AG04449 (cell line): ENCODE data around the gene CDK4.

Source experiments
- CTCF ChIA-PET: fragments of 350-600 bp; formaldehyde crosslinking; extraction: SDS; loops from one replicate; lab custom pipeline; 2021; ENCODE audit warnings: antibody characterized with exemption; lab: Yijun Ruan, JAX
- POLR2A ChIA-PET: fragments of 400-600, 350-600 bp; formaldehyde crosslinking; extraction: SDS; loops from one replicate; lab custom pipeline; 2020; ENCODE audit warnings: antibody characterized with exemption, inconsistent platforms; lab: Yijun Ruan, JAX
- DNase-seq: peaks from one replicate; pipeline ENCODE4 v3.0.0-alpha.2; 2010; ENCODE audit warnings: low read depth, low spot score
- H3K4me3 ChIP-seq: 2 replicates; pipeline ENCODE4 v1.5.1; 2011; ENCODE audit warnings: low read depth, mild to moderate bottlenecking, control low read depth, low read length
- TF ChIP-seq, protein P1 (sequence below): IDR thresholded peaks from one replicate; pipeline ENCODE4 v1.5.1; 2011; ENCODE audit warnings: mild to moderate bottlenecking, moderate library complexity, low read length, control low read depth, inconsistent platforms; ENCODE audit not compliant: insufficient read depth; ENCODE audit errors: missing control alignments

Gene CDK4

DNA sequence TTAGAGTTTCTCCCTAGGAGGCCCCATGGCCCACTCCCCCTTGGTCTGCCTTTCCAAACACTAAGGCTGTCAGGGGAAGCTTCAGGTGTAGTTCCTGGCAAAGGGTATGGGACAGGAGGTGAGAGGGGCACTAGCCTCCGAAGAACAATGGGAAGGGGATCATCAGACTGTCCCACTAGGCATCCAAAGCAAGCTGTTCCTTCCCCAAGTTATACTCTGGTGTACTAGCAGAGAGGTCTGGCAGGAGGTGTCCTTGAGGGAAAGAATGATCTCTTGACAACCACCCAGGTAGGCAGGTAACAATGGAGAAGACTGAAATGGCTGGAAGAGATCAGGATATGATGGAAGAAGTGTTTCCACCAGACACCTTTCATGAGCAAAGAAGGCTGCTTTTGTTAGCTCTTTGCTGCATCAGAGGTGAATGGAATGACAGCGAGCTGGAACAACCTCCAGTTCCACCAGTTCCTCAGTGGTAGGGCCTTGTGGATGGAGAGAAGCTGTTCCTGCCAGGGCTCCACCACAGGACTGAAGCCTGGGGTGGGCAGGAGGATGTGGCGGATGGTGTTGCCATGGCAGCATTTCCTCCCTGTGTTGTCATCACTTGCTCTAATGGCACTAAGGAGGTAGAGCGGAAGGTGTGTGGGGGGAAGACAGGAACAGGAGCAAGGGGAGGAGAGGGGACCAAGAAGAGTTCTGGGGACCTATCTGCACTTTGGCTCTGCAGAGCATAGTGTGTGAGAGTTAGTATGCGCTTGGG is 11.3 kb downstream of the CDK4 start:
- H3K4me3 ChIP-seq, result no peak overlapping the region
- ChIA-PET POLR2A (no interaction called here), CTCF (interaction anchor here (1.0 to 4.7 kb wide), 5 partner anchors 15 to 164 kb away, joined by 3 to 26 read pairs (median 3); no protein-coding TSS in a partner anchor)
- TF ChIP-seq, protein P1, sequence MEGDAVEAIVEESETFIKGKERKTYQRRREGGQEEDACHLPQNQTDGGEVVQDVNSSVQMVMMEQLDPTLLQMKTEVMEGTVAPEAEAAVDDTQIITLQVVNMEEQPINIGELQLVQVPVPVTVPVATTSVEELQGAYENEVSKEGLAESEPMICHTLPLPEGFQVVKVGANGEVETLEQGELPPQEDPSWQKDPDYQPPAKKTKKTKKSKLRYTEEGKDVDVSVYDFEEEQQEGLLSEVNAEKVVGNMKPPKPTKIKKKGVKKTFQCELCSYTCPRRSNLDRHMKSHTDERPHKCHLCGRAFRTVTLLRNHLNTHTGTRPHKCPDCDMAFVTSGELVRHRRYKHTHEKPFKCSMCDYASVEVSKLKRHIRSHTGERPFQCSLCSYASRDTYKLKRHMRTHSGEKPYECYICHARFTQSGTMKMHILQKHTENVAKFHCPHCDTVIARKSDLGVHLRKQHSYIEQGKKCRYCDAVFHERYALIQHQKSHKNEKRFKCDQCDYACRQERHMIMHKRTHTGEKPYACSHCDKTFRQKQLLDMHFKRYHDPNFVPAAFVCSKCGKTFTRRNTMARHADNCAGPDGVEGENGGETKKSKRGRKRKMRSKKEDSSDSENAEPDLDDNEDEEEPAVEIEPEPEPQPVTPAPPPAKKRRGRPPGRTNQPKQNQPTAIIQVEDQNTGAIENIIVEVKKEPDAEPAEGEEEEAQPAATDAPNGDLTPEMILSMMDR, result no peak
- no peak for DNase-seq

DNA sequence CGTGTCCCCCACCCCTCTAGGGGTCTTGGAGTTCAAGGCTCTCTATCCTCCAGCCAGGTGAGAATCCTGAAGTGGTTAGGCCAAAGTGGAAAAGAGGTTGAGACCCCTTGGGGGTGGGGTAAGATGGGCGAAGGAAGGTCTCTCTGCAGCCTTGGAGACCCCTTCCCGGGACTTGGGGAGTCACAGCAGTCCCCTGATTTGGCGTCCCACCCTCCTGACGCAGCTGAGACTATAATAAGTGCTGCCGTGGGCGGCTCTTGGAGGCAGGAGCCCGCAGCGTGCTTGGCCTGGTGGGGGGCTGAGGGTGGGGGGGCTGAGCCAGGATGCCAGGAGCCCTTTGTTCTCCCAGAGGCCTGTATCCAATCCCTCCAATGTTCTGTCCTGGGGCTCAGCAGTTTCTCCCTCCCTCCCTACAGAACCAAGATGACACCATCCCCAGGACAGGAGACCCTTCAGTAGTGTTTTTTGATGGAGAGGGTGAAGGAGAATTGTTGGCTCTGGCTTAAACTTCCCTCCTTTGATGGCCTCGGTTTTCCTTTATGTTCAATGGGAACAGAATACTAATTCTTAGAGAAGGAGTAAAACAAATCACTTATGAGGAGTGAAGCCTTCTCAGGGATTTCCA is 12.1 kb downstream of the CDK4 start:
- POLR2A ChIA-PET, result no interaction called here
- DNase-seq, result no peak

DNA sequence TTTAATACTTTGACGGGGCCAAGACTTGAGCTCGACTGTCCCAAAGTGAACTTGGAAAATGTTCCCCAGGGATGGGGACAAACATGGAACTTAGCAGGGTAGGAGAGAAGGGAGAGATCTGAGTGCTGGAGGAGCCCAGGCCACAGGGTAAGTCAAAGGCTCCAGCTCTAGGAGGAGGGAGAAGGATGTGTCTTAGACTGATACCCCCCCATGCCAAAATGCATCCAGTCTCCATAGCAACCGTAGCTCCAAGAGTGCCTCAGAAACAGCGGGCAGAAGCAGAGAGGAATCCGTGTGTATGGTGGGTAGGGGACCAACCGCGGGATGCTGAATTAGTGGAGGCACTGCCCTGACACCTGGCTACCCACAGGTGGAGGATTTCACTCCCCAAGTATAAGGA is 12.7 kb downstream of the CDK4 start:
- CTCF ChIA-PET, result interaction anchor here (0.6 to 4.8 kb wide), 3 partner anchors 13 to 155 kb away, joined by 3 to 36 read pairs (median 9); no protein-coding TSS in a partner anchor
- POLR2A ChIA-PET, result interaction anchor here (0.9 kb wide), 1 partner anchor 13 kb away, joined by 3 read pairs; no protein-coding TSS in a partner anchor
- H3K4me3 ChIP-seq, result no peak overlapping the region
- no peak for DNase-seq
- TF ChIP-seq, protein P1, result no peak

More for the DNA sequence above, 12.1 kb downstream of the CDK4 start:
- no peak overlapping the region for H3K4me3 ChIP-seq
- TF ChIP-seq, protein P1, result no peak
- CTCF ChIA-PET, result interaction anchor here (1.0 to 4.8 kb wide), 5 partner anchors 14 to 165 kb away, joined by 3 to 36 read pairs (median 6); no protein-coding TSS in a partner anchor

DNA sequence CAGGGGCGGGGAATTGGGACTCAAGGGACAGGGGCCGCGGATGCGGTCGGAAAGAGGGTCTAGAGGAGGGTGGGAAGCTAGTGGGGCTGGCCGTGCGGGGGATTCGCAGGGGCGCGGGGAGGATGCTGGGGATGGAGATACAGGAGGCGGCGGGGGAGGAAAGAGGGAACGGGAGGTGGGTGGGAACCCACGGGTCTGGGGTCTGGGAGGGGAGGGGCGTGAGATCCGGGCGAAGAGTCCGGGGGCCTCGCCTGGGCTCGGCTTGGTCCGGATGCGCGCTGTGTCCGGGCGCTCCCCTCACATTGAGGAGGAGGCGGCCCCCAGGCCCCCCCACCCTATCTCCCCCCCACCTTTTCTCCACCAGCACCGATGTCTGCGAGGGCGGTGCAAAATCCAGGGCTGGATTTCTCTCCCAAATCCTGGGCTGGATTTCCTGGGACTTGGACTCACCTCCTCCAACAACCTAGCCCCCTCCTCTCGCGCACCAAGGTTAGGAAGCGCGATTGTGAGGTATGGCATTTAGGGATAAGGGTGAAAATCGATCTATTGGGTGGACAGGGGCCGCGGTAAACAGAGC is 13.4 kb downstream of the CDK4 start, which contains the start of gene AGAP2:
AGAP2 (minus strand) TSS at position 82 of the 577 bp plus-strand sequence. CDS start 496 bp downstream, outside the sequence.
- peak within 1 kb of the TSS; percentile 42 for H3K4me3 ChIP-seq
- CTCF ChIA-PET, result interaction anchor here (0.6 to 5.2 kb wide), 5 partner anchors 13 to 285 kb away, joined by 3 to 82 read pairs (median 9); no protein-coding TSS in a partner anchor
- TF ChIP-seq, protein P1, result no peak
- no peak for DNase-seq
- POLR2A ChIA-PET, result interaction anchor here (0.9 kb wide), 1 partner anchor 12 kb away, joined by 3 read pairs; no protein-coding TSS in a partner anchor

DNA sequence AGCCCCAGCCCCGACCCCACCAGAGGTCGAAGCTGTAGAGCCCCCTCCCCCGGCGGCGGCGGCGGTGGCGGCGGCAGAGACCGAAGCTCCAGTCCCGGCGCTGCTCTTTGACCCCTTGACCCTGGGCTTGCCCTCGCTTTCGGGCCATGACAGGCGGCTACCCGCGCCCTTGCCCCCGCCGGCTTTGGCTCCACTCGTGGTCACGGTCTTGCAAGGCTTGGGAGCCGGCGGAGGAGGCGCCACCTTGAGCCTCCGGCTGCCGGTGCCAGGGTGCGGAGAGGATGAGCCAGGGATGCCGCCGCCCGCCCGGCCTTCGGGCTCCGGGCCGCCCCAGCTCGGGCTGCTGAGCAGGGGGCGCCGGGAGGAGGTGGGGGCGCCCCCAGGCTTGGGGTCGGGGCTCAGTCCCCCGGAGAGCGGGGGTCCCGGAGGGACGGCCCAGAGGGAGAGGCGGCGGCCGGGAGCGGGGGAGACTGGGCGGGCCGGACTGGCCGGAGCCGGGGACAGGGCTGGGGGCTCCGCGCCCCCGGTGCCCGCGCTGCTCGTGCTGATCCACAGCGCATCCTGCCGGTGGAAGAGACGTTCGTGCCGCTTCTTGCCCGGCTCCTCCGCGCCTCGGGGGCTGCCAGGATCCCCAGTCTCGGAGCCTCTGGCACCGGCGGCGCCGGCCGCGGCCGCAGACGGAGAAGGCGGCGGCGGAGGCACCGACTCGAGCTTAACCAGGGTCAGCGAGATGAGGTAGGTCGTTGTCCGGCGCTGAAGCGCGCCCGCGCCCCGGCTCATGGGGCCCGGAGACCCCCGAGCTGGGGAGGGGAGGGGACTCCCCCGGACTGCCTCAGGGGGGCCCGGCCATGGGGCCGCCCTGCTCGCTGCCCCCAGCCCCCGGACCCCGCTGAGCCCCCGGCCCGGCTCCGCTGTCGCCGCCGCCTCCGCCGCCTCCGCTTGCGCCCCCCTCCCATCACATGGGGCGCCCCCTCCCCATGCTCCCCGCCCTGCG is 14.3 kb downstream of the CDK4 start:
- DNase-seq, result no peak
- CTCF ChIA-PET, result interaction anchor here (1.3 to 5.2 kb wide), 6 partner anchors 13 to 284 kb away, joined by 3 to 82 read pairs (median 4); partner anchors contain the start of gene PIP4K2C
- POLR2A ChIA-PET, result no interaction called here
- TF ChIP-seq, protein P1, result peak; percentile 59
- H3K4me3 ChIP-seq, result peak overlapping the region; percentile 42
